NCI-H2081 treated with DMSO at 0.1 percent for 48 hours (cell line): ENCODE measurements around the gene SCG2.

Source experiments
- DNase-seq: peaks from one replicate; lab custom pipeline; 2025; lab: John Stamatoyannopoulos, UW

The SCG2 gene

GRCh38 chr2:223601932-223602666 lies at the start of gene SCG2:
SCG2 (minus strand) TSS chr2:223602361; CDS start chr2:223599282, 3,079 bp downstream.
- peak; percentile 75 for DNase-seq

- no peak for DNase-seq
Observed at GRCh38 chr2:223649554-223650533, 47.7 kb upstream of the SCG2 start.

- DNase-seq, result no peak
Observed at GRCh38 chr2:223648755-223649154, 46.6 kb upstream of the SCG2 start.

GRCh38 chr2:223647258-223647952 lies 45.2 kb upstream of the SCG2 start:
- DNase-seq, result no peak

- no peak for DNase-seq
Observed at GRCh38 chr2:223644136-223644535, 42.0 kb upstream of the SCG2 start.

- no peak for DNase-seq
Observed at GRCh38 chr2:223643309-223643708, 41.1 kb upstream of the SCG2 start.

GRCh38 chr2:223642506-223642905 lies 40.3 kb upstream of the SCG2 start:
- no peak for DNase-seq

- no peak for DNase-seq
Observed at GRCh38 chr2:223641082-223641481, 38.9 kb upstream of the SCG2 start.

- DNase-seq, result no peak
Observed at GRCh38 chr2:223635080-223635479, 32.9 kb upstream of the SCG2 start.

GRCh38 chr2:223634238-223634637 lies 32.1 kb upstream of the SCG2 start:
- no peak for DNase-seq

GRCh38 chr2:223633656-223634055 lies 31.5 kb upstream of the SCG2 start:
- no peak for DNase-seq

- no peak for DNase-seq
Observed at GRCh38 chr2:223632826-223633225, 30.7 kb upstream of the SCG2 start.

GRCh38 chr2:223626716-223627115 lies 24.6 kb upstream of the SCG2 start:
- DNase-seq, result no peak

- DNase-seq, result no peak
Observed at GRCh38 chr2:223625652-223626051, 23.5 kb upstream of the SCG2 start.

GRCh38 chr2:223621901-223622300 lies 19.7 kb upstream of the SCG2 start:
- no peak for DNase-seq

GRCh38 chr2:223619486-223620129 lies 17.4 kb upstream of the SCG2 start:
- DNase-seq, result no peak

GRCh38 chr2:223618172-223619035 lies 16.2 kb upstream of the SCG2 start:
- DNase-seq, result no peak

GRCh38 chr2:223614534-223614933 lies 12.4 kb upstream of the SCG2 start:
- DNase-seq, result no peak

- peak; percentile 82 for DNase-seq
Observed at GRCh38 chr2:223613017-223613950, 11.1 kb upstream of the SCG2 start.

- DNase-seq, result no peak
Observed at GRCh38 chr2:223612501-223612900, 10.3 kb upstream of the SCG2 start.
